ENCODE measurements around the gene EIF5B.
"Not testable (repeated sequence)": the region's sequence is repeated elsewhere in the genome, so short reads cannot be mapped to it uniquely, and the experiment has no call there.

Gene EIF5B

GRCh38 chr2:99337113-99338028 is at the start of gene EIF5B:
EIF5B (plus strand) TSS chr2:99337389; CDS start chr2:99337555, 166 bp downstream.
- H3K4me2 ChIP-seq (ENCODE audit: low read length) = peak within 1 kb of the TSS; percentile 81
- no peaks in the 10 kb centered on the region for H3K27me3 ChIP-seq (ENCODE audit: control insufficient read depth, insufficient read depth, low read length)
- H3K4me1 ChIP-seq = peaks cover 6% of the 10 kb centered on the region
- TF ChIP-seq CTCF (IDR thresholded peaks at IDR 0.05) = peak; percentile 79
- peak within 1 kb of the TSS; percentile 67 for H3K9ac ChIP-seq
- peak within 1 kb of the TSS; percentile 93 for H2AFZ ChIP-seq
- H3K27ac ChIP-seq = peak within 1 kb of the TSS; percentile 73
- peaks cover 26% of the 10 kb centered on the region for H3K79me2 ChIP-seq
- H3K4me3 ChIP-seq (ENCODE audit: low read depth, low read length) = peak within 1 kb of the TSS; percentile 99
- no peaks in the 10 kb centered on the region for H3K36me3 ChIP-seq (ENCODE audit: control insufficient read depth, insufficient read depth, low read length)
- H3K9me3 ChIP-seq (ENCODE audit: control insufficient read depth, low read length) = no peaks in the 10 kb centered on the region

GRCh38 chr2:99297994-99298393 is 39.2 kb upstream of the EIF5B start:
- no peaks in the 10 kb centered on the region for H3K79me2 ChIP-seq
- H3K4me1 ChIP-seq = no peaks in the 10 kb centered on the region
- no peak for TF ChIP-seq CTCF (IDR thresholded peaks at IDR 0.05)
- no peak overlapping the region for H2AFZ ChIP-seq
- H3K9ac ChIP-seq = no peak overlapping the region
- H3K27ac ChIP-seq = no peak overlapping the region
- H3K36me3 ChIP-seq (ENCODE audit: control insufficient read depth, insufficient read depth, low read length) = no peaks in the 10 kb centered on the region
- H3K27me3 ChIP-seq (ENCODE audit: control insufficient read depth, insufficient read depth, low read length) = no peaks in the 10 kb centered on the region
- no peak overlapping the region for H3K4me3 ChIP-seq (ENCODE audit: low read depth, low read length)
- no peak overlapping the region for H3K4me2 ChIP-seq (ENCODE audit: low read length)
- no peaks in the 10 kb centered on the region for H3K9me3 ChIP-seq (ENCODE audit: control insufficient read depth, low read length)

GRCh38 chr2:99299580-99299979 is 37.6 kb upstream of the EIF5B start:
- Histone ChIP-seq H3K4me2 (ENCODE audit: low read length) (no peak overlapping the region), H3K27me3 (ENCODE audit: control insufficient read depth, insufficient read depth, low read length) (no peaks in the 10 kb centered on the region), H3K27ac (no peak overlapping the region), H3K36me3 (ENCODE audit: control insufficient read depth, insufficient read depth, low read length) (no peaks in the 10 kb centered on the region), H3K4me3 (ENCODE audit: low read depth, low read length) (no peak overlapping the region), H2AFZ (no peak overlapping the region), H3K79me2 (no peaks in the 10 kb centered on the region), H3K4me1 (no peaks in the 10 kb centered on the region), H3K9ac (no peak overlapping the region), H3K9me3 (ENCODE audit: control insufficient read depth, low read length) (no peaks in the 10 kb centered on the region)
- no peak for TF ChIP-seq CTCF (IDR thresholded peaks at IDR 0.05)

- H3K4me1 ChIP-seq; H3K9me3 ChIP-seq (ENCODE audit: control insufficient read depth, low read length); H3K27ac ChIP-seq: not testable (repeated sequence)
Measured at GRCh38 chr2:99301097-99301496, 36.1 kb upstream of the EIF5B start, which contains the start of gene LYG1. LYG1 (minus strand) TSS chr2:99301197; CDS start chr2:99295670, 5,527 bp downstream.

GRCh38 chr2:99317161-99317872 is 19.9 kb upstream of the EIF5B start:
- H3K9ac ChIP-seq = no peak overlapping the region
- no peaks in the 10 kb centered on the region for H3K79me2 ChIP-seq
- no peaks in the 10 kb centered on the region for H3K36me3 ChIP-seq (ENCODE audit: control insufficient read depth, insufficient read depth, low read length)
- no peak overlapping the region for H3K27ac ChIP-seq
- H3K4me3 ChIP-seq (ENCODE audit: low read depth, low read length) = no peak overlapping the region
- no peak overlapping the region for H2AFZ ChIP-seq
- H3K4me2 ChIP-seq (ENCODE audit: low read length) = no peak overlapping the region
- no peaks in the 10 kb centered on the region for H3K27me3 ChIP-seq (ENCODE audit: control insufficient read depth, insufficient read depth, low read length)
- H3K4me1 ChIP-seq = no peaks in the 10 kb centered on the region
- H3K9me3 ChIP-seq (ENCODE audit: control insufficient read depth, low read length) = no peaks in the 10 kb centered on the region
- no peak for TF ChIP-seq CTCF (IDR thresholded peaks at IDR 0.05)

More at GRCh38 chr2:99301097-99301496, 36.1 kb upstream of the EIF5B start, which contains the start of gene LYG1:
- H3K9ac ChIP-seq; H3K36me3 ChIP-seq (ENCODE audit: control insufficient read depth, insufficient read depth, low read length); H3K4me3 ChIP-seq (ENCODE audit: low read depth, low read length); H2AFZ ChIP-seq; H3K27me3 ChIP-seq (ENCODE audit: control insufficient read depth, insufficient read depth, low read length); H3K4me2 ChIP-seq (ENCODE audit: low read length); H3K79me2 ChIP-seq: not testable (repeated sequence)

GRCh38 chr2:99317873-99318200 is 19.4 kb upstream of the EIF5B start:
- not testable (repeated sequence) for H3K4me2 ChIP-seq (ENCODE audit: low read length); H3K9ac ChIP-seq; H2AFZ ChIP-seq; H3K4me3 ChIP-seq (ENCODE audit: low read depth, low read length); H3K79me2 ChIP-seq; H3K36me3 ChIP-seq (ENCODE audit: control insufficient read depth, insufficient read depth, low read length); H3K27ac ChIP-seq; H3K9me3 ChIP-seq (ENCODE audit: control insufficient read depth, low read length); H3K4me1 ChIP-seq; H3K27me3 ChIP-seq (ENCODE audit: control insufficient read depth, insufficient read depth, low read length)

All from parathyroid adenoma (tissue), 2 donors.